Hindlimb muscle (tissue), 1 donor: ENCODE results near the gene MIEF2. TPM values are rescaled to one million over a fixed set of nuclear protein-coding genes. Genes with fewer than 3 reads are reported as not detected.

ENCODE experiments used
- DNase-seq: peaks from one replicate; pipeline ENCODE4 v3.0.0-alpha.2; 2013
- polyA plus RNA-seq: library from polyadenylated mRNA; unstranded; fragments of 120-200 nt; gene quantifications from one replicate; pipeline ENCODE4 v1.2.1, GENCODE V29; 2013; ENCODE audit not compliant: insufficient read length

MIEF2 gene
- polyA plus RNA-seq, 1 donor, result 17.7 TPM

- no peak for DNase-seq
Observed at GRCh38 chr17:18257268-18257981, 3.0 kb upstream of the MIEF2 start.

GRCh38 chr17:18257982-18258355 lies 2.5 kb upstream of the MIEF2 start:
- peak; percentile 51 for DNase-seq

GRCh38 chr17:18258356-18259038 lies 2.0 kb upstream of the MIEF2 start, which contains the start of gene FLII:
Gene FLII (minus strand): TSS chr17:18258738. CDS start chr17:18258690, 48 bp downstream.
- peak; percentile 71 for DNase-seq

GRCh38 chr17:18259621-18260331 lies 686 bp upstream of the MIEF2 start:
- DNase-seq, result no peak

GRCh38 chr17:18261146-18261515 lies 669 bp downstream of the MIEF2 start:
- no peak for DNase-seq

- DNase-seq, result no peak
Observed at GRCh38 chr17:18261659-18262058, 1.2 kb downstream of the MIEF2 start.

- no peak for DNase-seq
Observed at GRCh38 chr17:18262111-18262510, 1.6 kb downstream of the MIEF2 start.

GRCh38 chr17:18262641-18263040 lies 2.2 kb downstream of the MIEF2 start:
- DNase-seq, result no peak

GRCh38 chr17:18263885-18264682 lies 3.6 kb downstream of the MIEF2 start:
- no peak for DNase-seq

GRCh38 chr17:18267366-18267765 lies 6.9 kb downstream of the MIEF2 start:
- DNase-seq, result no peak

GRCh38 chr17:18267927-18268711 lies 7.7 kb downstream of the MIEF2 start:
- DNase-seq, result no peak

- DNase-seq, result no peak
Observed at GRCh38 chr17:18270046-18270931, 9.8 kb downstream of the MIEF2 start.

- DNase-seq, result no peak
Observed at GRCh38 chr17:18277076-18277475, 16.6 kb downstream of the MIEF2 start.

- DNase-seq, result no peak
Observed at GRCh38 chr17:18278867-18279266, 18.4 kb downstream of the MIEF2 start.

GRCh38 chr17:18280249-18280648 lies 19.8 kb downstream of the MIEF2 start:
- DNase-seq, result no peak

GRCh38 chr17:18280766-18281371 lies 20.4 kb downstream of the MIEF2 start:
- no peak for DNase-seq

- DNase-seq, result no peak
Observed at GRCh38 chr17:18281788-18282187, 21.3 kb downstream of the MIEF2 start.

- DNase-seq, result no peak
Observed at GRCh38 chr17:18285296-18285695, 24.8 kb downstream of the MIEF2 start.

GRCh38 chr17:18291718-18292540 lies 31.5 kb downstream of the MIEF2 start:
- no peak for DNase-seq
